ENCODE results near the gene DVL1.

- TF ChIP-seq MXI1 (conservative IDR thresholded peaks at IDR 0.05; ENCODE audit: poor library complexity, severe bottlenecking) (no peak), RAD21 (conservative IDR thresholded peaks at IDR 0.05) (no peak), POLR2AphosphoS5 (IDR thresholded peaks at IDR 0.05) (no peak), CTCF (IDR thresholded peaks at IDR 0.05; ENCODE audit: poor library complexity, severe bottlenecking) (no peak), EP300 (conservative IDR thresholded peaks at IDR 0.05; ENCODE audit: poor library complexity, severe bottlenecking) (no peak), TAF1 (IDR thresholded peaks at IDR 0.05; ENCODE audit: low read depth) (no peak), EZH2 (IDR thresholded peaks at IDR 0.05; ENCODE audit: borderline replicate concordance, insufficient read depth, low read length, poor library complexity, severe bottlenecking) (no peak)
- TF ChIP-seq, protein P1, sequence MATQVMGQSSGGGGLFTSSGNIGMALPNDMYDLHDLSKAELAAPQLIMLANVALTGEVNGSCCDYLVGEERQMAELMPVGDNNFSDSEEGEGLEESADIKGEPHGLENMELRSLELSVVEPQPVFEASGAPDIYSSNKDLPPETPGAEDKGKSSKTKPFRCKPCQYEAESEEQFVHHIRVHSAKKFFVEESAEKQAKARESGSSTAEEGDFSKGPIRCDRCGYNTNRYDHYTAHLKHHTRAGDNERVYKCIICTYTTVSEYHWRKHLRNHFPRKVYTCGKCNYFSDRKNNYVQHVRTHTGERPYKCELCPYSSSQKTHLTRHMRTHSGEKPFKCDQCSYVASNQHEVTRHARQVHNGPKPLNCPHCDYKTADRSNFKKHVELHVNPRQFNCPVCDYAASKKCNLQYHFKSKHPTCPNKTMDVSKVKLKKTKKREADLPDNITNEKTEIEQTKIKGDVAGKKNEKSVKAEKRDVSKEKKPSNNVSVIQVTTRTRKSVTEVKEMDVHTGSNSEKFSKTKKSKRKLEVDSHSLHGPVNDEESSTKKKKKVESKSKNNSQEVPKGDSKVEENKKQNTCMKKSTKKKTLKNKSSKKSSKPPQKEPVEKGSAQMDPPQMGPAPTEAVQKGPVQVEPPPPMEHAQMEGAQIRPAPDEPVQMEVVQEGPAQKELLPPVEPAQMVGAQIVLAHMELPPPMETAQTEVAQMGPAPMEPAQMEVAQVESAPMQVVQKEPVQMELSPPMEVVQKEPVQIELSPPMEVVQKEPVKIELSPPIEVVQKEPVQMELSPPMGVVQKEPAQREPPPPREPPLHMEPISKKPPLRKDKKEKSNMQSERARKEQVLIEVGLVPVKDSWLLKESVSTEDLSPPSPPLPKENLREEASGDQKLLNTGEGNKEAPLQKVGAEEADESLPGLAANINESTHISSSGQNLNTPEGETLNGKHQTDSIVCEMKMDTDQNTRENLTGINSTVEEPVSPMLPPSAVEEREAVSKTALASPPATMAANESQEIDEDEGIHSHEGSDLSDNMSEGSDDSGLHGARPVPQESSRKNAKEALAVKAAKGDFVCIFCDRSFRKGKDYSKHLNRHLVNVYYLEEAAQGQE (IDR thresholded peaks at IDR 0.05; ENCODE audit: borderline replicate concordance), result no peak
Observed at GRCh38 chr1:1365875-1366698, 16.9 kb upstream of the DVL1 start.
